HG02870 (cell line): ENCODE data around the gene MDFI.

Source experiments
- ATAC-seq: cut with Tn5 transposase; IDR thresholded peaks from one replicate; pipeline ENCODE4 v1.9.1; 2021; ENCODE audit warnings: mild to moderate bottlenecking, moderate library complexity; ENCODE audit not compliant: unreplicated experiment

The MDFI gene

DNA sequence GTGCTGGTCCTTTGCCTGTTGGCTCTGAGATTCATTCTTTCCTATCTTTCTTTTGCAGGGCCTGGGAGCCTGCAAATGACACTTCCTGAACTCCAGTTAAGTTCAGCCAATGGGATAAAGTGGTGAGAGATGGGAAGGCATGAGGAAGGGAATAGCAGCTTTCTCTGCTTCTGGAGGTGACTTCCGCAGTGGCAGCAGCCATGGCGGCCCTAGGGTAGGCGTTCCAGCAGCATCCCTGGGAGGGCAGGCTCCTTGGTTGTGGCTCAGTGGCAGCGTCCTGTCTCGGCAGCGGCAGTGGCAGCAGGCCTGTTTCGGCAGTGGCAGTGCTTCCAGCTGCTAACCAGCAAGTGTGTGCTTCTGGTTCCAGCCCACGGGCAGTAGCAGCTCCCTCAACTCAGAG, 7.3 kb upstream of the MDFI start:
- no peak for ATAC-seq

DNA sequence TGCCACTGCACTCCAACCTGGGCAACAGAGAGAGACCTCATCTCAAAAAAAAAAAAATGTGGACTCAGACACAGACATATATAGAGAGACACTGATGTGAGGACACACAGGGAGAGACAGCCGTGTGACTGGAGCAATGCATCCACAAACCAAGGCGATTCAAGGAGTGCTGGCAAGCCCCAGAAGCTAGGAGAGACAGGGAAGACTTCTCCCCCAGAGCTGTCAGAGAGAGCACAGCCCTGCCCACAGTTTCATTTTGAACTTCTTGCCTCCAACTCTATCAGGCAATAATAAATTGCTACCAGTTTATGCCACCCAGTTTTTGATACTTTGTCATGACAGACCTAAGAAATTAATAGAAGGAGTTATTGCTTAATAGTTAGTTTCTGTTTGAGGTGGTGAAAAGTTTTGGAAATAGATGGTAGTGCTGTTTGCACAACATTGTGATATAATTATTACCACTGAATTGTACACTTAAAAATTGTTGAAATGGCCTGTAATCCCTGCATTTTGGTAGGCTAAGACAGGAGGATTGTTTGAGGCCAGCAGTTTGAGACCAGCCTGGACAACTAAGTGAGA, 5.1 kb upstream of the MDFI start:
- ATAC-seq: no peak

- no peak for ATAC-seq
These were observed 3.6 kb upstream of the MDFI start for GRCh38 chr6:41634657-41635056.

GRCh38 chr6:41635365-41635764, 2.9 kb upstream of the MDFI start:
- ATAC-seq: no peak

- no peak for ATAC-seq
These were observed 1.5 kb upstream of the MDFI start for GRCh38 chr6:41636833-41637193.

- ATAC-seq: no peak
These were observed 870 bp upstream of the MDFI start for GRCh38 chr6:41637194-41638001.

DNA sequence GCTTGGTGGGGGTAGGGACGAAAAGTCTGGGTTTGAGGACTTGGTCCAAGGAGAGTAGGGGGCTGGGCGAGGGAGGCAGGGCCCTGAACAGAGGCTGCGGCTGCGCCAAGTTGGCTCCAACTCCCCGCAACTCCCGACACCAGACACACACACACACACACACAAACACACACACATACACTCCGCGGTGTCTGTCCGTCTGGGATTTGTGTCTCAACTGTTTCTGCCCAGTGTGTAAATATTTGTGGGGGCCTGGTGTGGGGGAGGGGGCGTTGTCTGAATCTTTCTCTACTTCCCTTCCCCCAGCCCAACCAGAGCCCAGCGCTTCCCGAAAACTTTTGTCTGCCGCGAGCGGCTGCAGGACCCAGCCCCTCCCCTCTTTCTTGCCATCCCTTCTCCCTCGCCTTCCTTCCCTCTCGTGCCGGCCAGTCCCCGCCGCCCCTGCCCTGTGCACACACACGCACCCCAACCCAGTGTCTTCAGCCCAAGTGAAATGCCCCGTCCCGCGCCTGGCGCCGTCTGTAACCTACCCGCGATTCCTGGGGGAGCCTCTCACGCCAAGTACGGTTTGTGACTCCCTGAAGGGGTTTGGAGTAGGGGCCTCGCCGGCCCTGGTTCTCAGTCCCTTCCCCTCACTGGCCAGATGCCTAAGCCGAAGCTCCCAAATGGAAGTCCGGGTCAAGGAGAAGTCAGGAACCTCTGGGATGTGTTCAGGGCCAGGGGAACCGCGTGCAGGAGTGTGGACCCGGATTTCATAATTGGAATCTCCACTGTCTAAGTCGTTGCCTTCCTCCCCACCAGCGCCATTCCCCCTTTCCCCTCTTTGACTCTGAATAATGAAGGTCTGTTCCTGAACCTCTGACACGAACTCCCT, 904 bp downstream of the MDFI start:
- ATAC-seq: no peak

GRCh38 chr6:41639809-41640371, 1.6 kb downstream of the MDFI start:
- no peak for ATAC-seq

GRCh38 chr6:41640426-41640825, 2.2 kb downstream of the MDFI start:
- no peak for ATAC-seq

DNA sequence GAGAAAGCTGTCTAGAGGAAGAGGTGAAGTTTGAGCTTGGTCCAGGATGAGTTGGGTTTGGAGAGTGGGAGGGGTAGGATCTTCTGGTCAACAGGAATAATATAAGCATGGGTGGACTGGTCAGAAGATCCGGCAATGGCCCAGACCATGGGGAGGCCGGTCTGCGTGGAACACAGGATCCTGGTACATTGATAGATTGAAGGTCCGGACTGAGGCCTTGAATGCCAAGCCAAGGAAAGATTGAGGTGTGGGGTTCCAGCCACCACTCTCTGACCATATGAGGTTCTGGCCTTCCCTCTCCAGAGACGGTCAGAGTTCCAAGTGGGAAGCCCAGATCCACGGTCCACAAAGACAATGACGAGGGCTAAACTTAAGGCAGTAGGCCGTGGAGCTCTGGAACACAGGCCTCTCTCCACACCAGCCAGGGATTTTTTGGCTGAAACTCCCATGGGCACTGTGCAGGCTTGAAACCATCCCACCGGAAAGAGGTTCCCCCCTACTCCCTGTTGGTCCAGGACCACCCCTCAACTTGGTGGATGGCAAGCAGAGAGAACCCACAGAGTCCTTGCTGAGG, 3.2 kb downstream of the MDFI start:
- no peak for ATAC-seq

DNA sequence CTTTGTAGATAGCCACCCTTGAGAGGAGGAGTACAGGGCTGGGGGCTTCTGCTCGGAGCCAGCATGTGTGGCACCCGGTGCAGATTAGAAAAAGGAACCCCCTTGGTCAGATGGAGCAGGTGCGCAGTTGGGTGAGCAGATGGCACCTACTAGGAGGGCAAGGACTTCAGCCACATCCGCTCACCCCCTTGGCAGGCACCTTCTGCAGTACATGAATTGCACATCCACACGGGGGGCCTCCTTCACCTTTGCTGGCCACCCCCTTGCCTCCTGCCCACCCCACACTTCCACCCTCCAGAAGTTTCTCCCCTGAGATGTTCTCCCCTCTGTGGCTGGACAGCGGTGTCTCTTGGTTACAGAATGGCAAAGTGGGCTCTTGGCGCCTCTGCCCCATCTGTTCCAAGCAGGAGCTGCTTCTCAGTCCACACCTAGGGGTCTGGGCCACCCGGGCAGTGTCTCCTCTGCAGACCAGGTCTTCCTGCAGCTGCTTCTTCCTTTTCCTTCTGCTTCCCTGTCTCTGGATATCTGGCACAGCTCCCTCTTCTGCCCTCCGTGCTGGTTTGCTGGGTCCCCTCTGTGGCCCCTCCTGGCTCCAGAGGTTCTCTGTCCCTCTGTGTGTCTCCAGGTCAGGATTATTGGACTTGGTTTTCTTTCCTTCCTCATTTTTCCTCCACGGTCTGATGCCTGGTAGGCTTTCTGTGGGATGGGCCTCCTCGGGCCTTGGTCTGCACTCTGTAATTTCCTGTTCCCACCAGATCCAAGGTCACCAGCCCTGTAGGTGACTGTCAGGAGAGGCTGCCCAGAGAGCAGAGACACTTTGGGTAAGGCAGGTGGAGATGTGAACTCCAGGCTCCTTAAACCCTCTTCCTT, 4.1 kb downstream of the MDFI start:
- no peak for ATAC-seq

- ATAC-seq: no peak
These were observed 5.0 kb downstream of the MDFI start for GRCh38 chr6:41642960-41643898.

GRCh38 chr6:41643899-41644269, 5.6 kb downstream of the MDFI start:
- ATAC-seq: no peak

- ATAC-seq: no peak
These were observed 6.1 kb downstream of the MDFI start for GRCh38 chr6:41644297-41644879.

GRCh38 chr6:41645007-41645618, 6.8 kb downstream of the MDFI start:
- ATAC-seq: no peak

DNA sequence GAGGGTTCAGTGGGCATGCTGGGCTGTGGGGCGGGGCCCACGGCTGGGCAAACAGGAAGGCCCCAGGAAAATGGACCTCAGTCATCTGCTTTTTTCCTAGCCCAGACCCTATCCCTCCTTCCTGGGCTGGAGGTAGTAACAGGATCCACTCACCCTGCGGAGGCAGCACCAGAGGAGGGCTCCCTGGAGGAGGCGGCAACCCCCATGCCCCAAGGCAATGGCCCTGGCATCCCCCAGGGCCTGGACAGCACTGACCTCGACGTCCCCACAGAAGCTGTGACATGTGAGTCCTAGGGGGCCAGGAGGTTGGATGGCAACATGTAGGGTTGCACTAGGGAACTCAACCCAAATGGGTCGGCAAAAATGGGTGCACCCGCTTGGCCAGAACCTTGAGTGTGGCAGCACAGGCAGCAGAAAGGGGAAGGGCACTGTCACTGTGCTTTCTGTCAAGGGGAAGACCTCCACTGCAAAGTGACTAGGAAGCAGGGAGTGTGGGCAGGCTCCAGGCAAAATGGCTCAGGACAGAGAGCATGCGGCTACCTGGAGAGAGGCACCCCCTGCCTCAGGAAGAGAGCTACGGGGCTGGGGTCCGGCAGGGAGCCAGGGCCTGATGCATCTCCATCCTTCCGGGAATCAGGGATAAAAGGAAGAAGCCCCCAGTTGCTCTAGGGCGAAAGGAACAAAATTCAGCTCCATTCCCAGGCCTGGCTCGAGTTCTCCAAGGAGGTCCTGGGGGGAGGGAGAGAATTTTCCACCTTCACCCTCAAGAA, 7.9 kb downstream of the MDFI start:
- no peak for ATAC-seq

DNA sequence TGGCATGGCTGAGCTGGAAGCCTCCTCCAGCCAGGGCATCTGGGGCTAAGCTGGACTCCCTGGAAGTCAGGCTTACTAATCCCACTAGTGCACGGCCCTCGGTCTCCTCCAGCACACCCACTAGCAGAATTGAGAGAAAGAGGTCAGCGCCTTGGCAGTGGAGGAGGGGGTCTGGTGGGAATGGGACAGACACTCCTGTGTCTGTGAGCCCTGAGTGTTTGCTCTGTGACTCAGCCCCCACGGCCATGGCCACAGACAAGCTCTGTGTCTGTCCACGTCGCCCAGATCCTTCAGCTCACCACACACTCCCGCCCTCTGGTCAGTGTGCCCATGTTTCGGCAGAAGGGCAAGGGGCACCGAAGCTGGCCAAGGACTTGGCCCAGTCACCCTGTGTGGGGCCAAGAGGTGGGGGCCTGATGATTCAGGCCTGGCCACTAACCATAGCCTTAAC, 8.8 kb downstream of the MDFI start:
- ATAC-seq: no peak
